Measurements from ENCODE around the gene ARNT2.

ARNT2 gene

DNA sequence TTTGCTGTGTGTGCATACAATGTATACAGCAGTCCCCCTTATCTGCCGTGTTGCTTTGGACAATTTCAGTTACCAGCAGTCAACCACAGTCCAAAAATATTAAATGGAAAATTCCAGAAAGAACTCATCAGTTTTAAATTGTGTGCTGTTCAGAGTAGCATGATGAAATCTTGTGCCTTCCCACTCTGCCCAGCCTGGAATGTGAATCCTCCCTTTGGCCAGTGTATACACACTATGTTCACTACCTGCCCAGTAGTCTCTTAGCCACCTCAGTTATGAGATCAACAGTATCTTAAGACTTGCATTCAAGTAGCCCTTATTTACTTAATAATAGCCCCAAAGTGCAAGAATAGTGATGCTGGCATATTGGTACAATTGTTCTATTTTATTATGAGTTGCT is 157.3 kb downstream of the ARNT2 start:
- TF ChIP-seq PATZ1 (CRISPR knock-in tag; IDR thresholded peaks at IDR 0.05; ENCODE audit: borderline replicate concordance) (no peak), TOX (CRISPR knock-in tag; IDR thresholded peaks at IDR 0.05; ENCODE audit: borderline replicate concordance) (no peak), ESRRG (CRISPR knock-in tag; IDR thresholded peaks at IDR 0.05) (no peak), ISL1 (CRISPR knock-in tag; IDR thresholded peaks at IDR 0.05) (no peak), ARNTL (CRISPR knock-in tag; IDR thresholded peaks at IDR 0.05; ENCODE audit: borderline replicate concordance, low read depth) (no peak), GLIS3 (CRISPR knock-in tag; IDR thresholded peaks at IDR 0.05) (no peak), OSR1 (CRISPR knock-in tag; IDR thresholded peaks at IDR 0.05) (no peak), RARB (CRISPR knock-in tag; IDR thresholded peaks at IDR 0.05) (no peak), POU6F1 (CRISPR knock-in tag; IDR thresholded peaks at IDR 0.05; ENCODE audit: borderline replicate concordance, low read depth) (no peak), SNAI2 (CRISPR knock-in tag; IDR thresholded peaks at IDR 0.05) (no peak), TCF4 (CRISPR knock-in tag; IDR thresholded peaks at IDR 0.05; ENCODE audit: borderline replicate concordance) (no peak), ZNF565 (CRISPR knock-in tag; conservative IDR thresholded peaks at IDR 0.05; ENCODE audit: low read depth) (no peak)
- TF ChIP-seq, protein P1, sequence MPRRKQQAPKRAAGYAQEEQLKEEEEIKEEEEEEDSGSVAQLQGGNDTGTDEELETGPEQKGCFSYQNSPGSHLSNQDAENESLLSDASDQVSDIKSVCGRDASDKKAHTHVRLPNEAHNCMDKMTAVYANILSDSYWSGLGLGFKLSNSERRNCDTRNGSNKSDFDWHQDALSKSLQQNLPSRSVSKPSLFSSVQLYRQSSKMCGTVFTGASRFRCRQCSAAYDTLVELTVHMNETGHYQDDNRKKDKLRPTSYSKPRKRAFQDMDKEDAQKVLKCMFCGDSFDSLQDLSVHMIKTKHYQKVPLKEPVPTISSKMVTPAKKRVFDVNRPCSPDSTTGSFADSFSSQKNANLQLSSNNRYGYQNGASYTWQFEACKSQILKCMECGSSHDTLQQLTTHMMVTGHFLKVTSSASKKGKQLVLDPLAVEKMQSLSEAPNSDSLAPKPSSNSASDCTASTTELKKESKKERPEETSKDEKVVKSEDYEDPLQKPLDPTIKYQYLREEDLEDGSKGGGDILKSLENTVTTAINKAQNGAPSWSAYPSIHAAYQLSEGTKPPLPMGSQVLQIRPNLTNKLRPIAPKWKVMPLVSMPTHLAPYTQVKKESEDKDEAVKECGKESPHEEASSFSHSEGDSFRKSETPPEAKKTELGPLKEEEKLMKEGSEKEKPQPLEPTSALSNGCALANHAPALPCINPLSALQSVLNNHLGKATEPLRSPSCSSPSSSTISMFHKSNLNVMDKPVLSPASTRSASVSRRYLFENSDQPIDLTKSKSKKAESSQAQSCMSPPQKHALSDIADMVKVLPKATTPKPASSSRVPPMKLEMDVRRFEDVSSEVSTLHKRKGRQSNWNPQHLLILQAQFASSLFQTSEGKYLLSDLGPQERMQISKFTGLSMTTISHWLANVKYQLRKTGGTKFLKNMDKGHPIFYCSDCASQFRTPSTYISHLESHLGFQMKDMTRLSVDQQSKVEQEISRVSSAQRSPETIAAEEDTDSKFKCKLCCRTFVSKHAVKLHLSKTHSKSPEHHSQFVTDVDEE (CRISPR knock-in tag; IDR thresholded peaks at IDR 0.05), result no peak
- ATAC-seq, result no peak

- TF ChIP-seq, protein P2, sequence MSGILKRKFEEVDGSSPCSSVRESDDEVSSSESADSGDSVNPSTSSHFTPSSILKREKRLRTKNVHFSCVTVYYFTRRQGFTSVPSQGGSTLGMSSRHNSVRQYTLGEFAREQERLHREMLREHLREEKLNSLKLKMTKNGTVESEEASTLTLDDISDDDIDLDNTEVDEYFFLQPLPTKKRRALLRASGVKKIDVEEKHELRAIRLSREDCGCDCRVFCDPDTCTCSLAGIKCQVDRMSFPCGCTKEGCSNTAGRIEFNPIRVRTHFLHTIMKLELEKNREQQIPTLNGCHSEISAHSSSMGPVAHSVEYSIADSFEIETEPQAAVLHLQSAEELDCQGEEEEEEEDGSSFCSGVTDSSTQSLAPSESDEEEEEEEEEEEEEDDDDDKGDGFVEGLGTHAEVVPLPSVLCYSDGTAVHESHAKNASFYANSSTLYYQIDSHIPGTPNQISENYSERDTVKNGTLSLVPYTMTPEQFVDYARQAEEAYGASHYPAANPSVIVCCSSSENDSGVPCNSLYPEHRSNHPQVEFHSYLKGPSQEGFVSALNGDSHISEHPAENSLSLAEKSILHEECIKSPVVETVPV (CRISPR knock-in tag; IDR thresholded peaks at IDR 0.05), result no peak
- TF ChIP-seq CSDC2 (CRISPR knock-in tag; IDR thresholded peaks at IDR 0.05), result no peak
- TF ChIP-seq PATZ1 (CRISPR knock-in tag; IDR thresholded peaks at IDR 0.05; ENCODE audit: borderline replicate concordance), result no peak
- no peak for TF ChIP-seq BACH2 (CRISPR knock-in tag; IDR thresholded peaks at IDR 0.05; ENCODE audit: borderline replicate concordance)
- no peak for TF ChIP-seq ZFP3 (CRISPR knock-in tag; IDR thresholded peaks at IDR 0.05)
- TF ChIP-seq TOX (CRISPR knock-in tag; IDR thresholded peaks at IDR 0.05; ENCODE audit: borderline replicate concordance), result no peak
- no peak for TF ChIP-seq ESRRG (CRISPR knock-in tag; IDR thresholded peaks at IDR 0.05)
- TF ChIP-seq ZFP30 (CRISPR knock-in tag; IDR thresholded peaks at IDR 0.05), result no peak
- TF ChIP-seq ISL1 (CRISPR knock-in tag; IDR thresholded peaks at IDR 0.05), result no peak
- no peak for TF ChIP-seq ARNTL (CRISPR knock-in tag; IDR thresholded peaks at IDR 0.05; ENCODE audit: borderline replicate concordance, low read depth)
- TF ChIP-seq, protein P1 (CRISPR knock-in tag; IDR thresholded peaks at IDR 0.05), result no peak
- no peak for TF ChIP-seq PPARA (CRISPR knock-in tag; IDR thresholded peaks at IDR 0.05; ENCODE audit: borderline replicate concordance)
- no peak for ATAC-seq
Observed at GRCh38 chr15:80562033-80562432, 157.9 kb downstream of the ARNT2 start.
